Keratinocyte (primary cell): Measurements from ENCODE around the gene PRR36. TPM values are rescaled to one million over a fixed set of nuclear protein-coding genes. Genes with fewer than 3 reads are reported as not detected.

Experiments
- DNase-seq: peaks from one replicate; pipeline ENCODE4 v3.0.0-alpha.2; 2011; ENCODE audit warnings: low read depth, missing footprints, low spot score
- FAIRE-seq: peaks from 2 replicates; lab custom pipeline; 2011; peaks lifted over from hg19 to GRCh38; lab: Jason Lieb, UNC
- H2AFZ ChIP-seq: 2 replicates; pipeline ENCODE4 v1.6.0; 2012; ENCODE audit warnings: low read length, control low read depth, inconsistent platforms; ENCODE audit not compliant: control insufficient read depth
- H3K27ac ChIP-seq: 2 replicates; pipeline ENCODE4 v1.5.1; 2011; ENCODE audit warnings: low read length; ENCODE audit not compliant: control insufficient read depth, insufficient read depth
- H3K27me3 ChIP-seq: 3 replicates; pipeline ENCODE4 v1.6.0; 2011; ENCODE audit warnings: low read length; ENCODE audit not compliant: control insufficient read depth, insufficient read depth; ENCODE audit errors: extremely low read depth
- H3K36me3 ChIP-seq, 2 experiments: 2 replicates in 1 of 2; 3 replicates in 1 of 2; pipeline ENCODE4 v1.5.1; 2011; ENCODE audit warnings: low read length in 2 of 2, mild to moderate bottlenecking in 1 of 2; ENCODE audit not compliant: control insufficient read depth in 2 of 2, insufficient read depth in 2 of 2; ENCODE audit errors: extremely low read depth in 1 of 2
- H3K4me1 ChIP-seq: 3 replicates; pipeline ENCODE4 v1.5.1; 2011; ENCODE audit warnings: low read length; ENCODE audit not compliant: control insufficient read depth, insufficient read depth; ENCODE audit errors: extremely low read depth
- H3K4me2 ChIP-seq: 3 replicates; pipeline ENCODE4 v1.6.0; 2011; ENCODE audit warnings: low read depth, low read length; ENCODE audit not compliant: control insufficient read depth, insufficient read depth; ENCODE audit errors: extremely low read depth
- H3K4me3 ChIP-seq, 3 experiments: fragments of 200-600 bp in 1 of 3; sonication (generic) in 1 of 3; 2 replicates in 2 of 3; 3 replicates in 1 of 3; pipeline ENCODE4 v1.5.1; 2011 to 2016; ENCODE audit warnings: low read length in 3 of 3, mild to moderate bottlenecking in 3 of 3, control low read depth in 2 of 3, inconsistent platforms in 1 of 3, low read depth in 1 of 3, mixed read lengths in 1 of 3, mixed run types in 1 of 3, moderate library complexity in 1 of 3; ENCODE audit not compliant: control insufficient read depth in 2 of 3, insufficient read depth in 2 of 3; ENCODE audit errors: extremely low read depth in 1 of 3
- H3K79me2 ChIP-seq: 2 replicates; pipeline ENCODE4 v1.6.0; 2012; ENCODE audit warnings: low read length; ENCODE audit not compliant: control insufficient read depth, insufficient read depth
- H3K9ac ChIP-seq: 3 replicates; pipeline ENCODE4 v1.6.0; 2011; ENCODE audit warnings: low read length; ENCODE audit not compliant: control insufficient read depth, insufficient read depth; ENCODE audit errors: extremely low read depth
- H3K9me1 ChIP-seq: 3 replicates; pipeline ENCODE4 v1.6.0; 2011; ENCODE audit warnings: low read length; ENCODE audit not compliant: control insufficient read depth, insufficient read depth; ENCODE audit errors: extremely low read depth
- H3K9me3 ChIP-seq: 2 replicates; pipeline ENCODE4 v1.5.1; 2012; ENCODE audit warnings: low read depth, low read length; ENCODE audit not compliant: control insufficient read depth
- H4K20me1 ChIP-seq: 3 replicates; pipeline ENCODE4 v1.6.0; 2011; ENCODE audit warnings: low read length; ENCODE audit not compliant: control insufficient read depth, insufficient read depth; ENCODE audit errors: extremely low read depth
- EZH2 ChIP-seq: IDR thresholded peaks from one replicate; pipeline ENCODE4 v1.6.1; 2012; ENCODE audit warnings: inconsistent platforms, mild to moderate bottlenecking, low read length, moderate library complexity
- dilution Hi-C: fragments of 300-500 bp; cut with MboI; formaldehyde crosslinking; loops from one replicate; pipeline ENCODE4 v1.7.0; 2020; ENCODE audit warnings: low sequenced_read_pairs; ENCODE audit not compliant: extremely low pct_ligation_motif_present
- polyA plus RNA-seq, 5 experiments: library from polyadenylated mRNA; depleted of rRNA in 3 of 5; stranded (reverse) in 3 of 5; stranded (forward) in 1 of 5; unstranded in 1 of 5; fragments of >200 nt; gene quantifications; 1 replicate in 1 of 5; 2 replicates in 3 of 5; 3 replicates in 1 of 5; pipeline versions ENCODE4 v1.2.1 to v1.2.3, GENCODE V29; 2011 to 2012; ENCODE audit warnings: missing spikeins in 2 of 5, low read depth in 1 of 5, low replicate concordance in 1 of 5
- TF ChIP-seq, protein P1 (sequence below), 3 experiments: IDR thresholded peaks in 1 of 3; conservative IDR thresholded peaks in 1 of 3; optimal IDR thresholded peaks in 1 of 3; 2 replicates in 2 of 3; 3 replicates in 1 of 3; pipeline versions ENCODE3 to v1.5.1; 2011; ENCODE audit warnings: low read length in 3 of 3, mild to moderate bottlenecking in 3 of 3, moderate library complexity in 2 of 3, control low read depth in 1 of 3, inconsistent platforms in 1 of 3; ENCODE audit not compliant: insufficient read depth in 2 of 3; ENCODE audit errors: extremely low read depth in 1 of 3

PRR36 gene
- polyA plus RNA-seq, 1 donor (not counting 4 experiments of a cell fraction or from before 2014, with no cell fraction given): not detected

DNA sequence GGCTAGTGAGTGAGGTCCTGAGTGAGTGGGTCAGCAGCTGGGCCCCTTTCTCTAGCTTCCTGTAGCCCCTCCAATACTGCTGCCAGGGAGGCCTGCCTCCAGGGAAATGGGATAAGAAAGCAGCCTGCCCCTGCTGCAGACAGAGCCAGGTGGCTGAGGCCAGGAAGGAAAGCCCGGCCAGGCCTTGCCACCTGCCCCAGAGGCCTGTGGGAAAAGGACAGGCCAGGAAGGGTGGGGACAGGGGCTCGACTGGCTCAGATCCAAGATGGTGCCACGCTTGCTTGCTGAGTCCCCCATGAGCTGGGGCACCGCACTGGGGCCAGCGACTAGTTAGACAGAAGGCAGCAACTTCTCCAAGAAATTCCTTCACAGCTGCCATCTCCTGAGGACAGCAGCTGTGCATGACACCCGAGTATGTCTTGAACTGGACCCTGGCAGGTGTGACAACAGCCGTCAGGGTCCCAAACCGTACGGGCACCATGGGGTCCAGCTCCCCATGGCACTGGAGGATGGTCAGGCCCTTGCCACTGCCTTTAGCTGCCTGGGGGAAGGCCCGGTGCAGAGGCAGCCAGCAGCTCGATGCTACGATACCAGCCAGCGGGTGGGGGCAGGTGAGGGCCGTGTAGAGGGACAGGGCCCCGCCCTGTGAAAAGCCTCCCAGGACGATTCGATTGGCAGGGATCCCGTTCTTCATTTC lies 5.1 kb upstream of the PRR36 start:
- peaks cover 18% of the 10 kb centered on the region for H3K27me3 ChIP-seq
- H3K36me3 ChIP-seq: no peaks in the 10 kb centered on the region
- no peak overlapping the region for H3K4me3 ChIP-seq
- no peaks in the 10 kb centered on the region for H3K9me1 ChIP-seq
- TF ChIP-seq EZH2: no peak
- TF ChIP-seq, protein P1, sequence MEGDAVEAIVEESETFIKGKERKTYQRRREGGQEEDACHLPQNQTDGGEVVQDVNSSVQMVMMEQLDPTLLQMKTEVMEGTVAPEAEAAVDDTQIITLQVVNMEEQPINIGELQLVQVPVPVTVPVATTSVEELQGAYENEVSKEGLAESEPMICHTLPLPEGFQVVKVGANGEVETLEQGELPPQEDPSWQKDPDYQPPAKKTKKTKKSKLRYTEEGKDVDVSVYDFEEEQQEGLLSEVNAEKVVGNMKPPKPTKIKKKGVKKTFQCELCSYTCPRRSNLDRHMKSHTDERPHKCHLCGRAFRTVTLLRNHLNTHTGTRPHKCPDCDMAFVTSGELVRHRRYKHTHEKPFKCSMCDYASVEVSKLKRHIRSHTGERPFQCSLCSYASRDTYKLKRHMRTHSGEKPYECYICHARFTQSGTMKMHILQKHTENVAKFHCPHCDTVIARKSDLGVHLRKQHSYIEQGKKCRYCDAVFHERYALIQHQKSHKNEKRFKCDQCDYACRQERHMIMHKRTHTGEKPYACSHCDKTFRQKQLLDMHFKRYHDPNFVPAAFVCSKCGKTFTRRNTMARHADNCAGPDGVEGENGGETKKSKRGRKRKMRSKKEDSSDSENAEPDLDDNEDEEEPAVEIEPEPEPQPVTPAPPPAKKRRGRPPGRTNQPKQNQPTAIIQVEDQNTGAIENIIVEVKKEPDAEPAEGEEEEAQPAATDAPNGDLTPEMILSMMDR (optimal IDR thresholded peaks at IDR 0.05 in 1 of 3, IDR thresholded peaks at IDR 0.05 in 1 of 3, conservative IDR thresholded peaks at IDR 0.05 in 1 of 3; ENCODE audit: extremely low read depth in 1 of 3, insufficient read depth in 2 of 3, low read length in 3 of 3): no peak
- H3K9me3 ChIP-seq: no peaks in the 10 kb centered on the region
- no peak overlapping the region for H3K27ac ChIP-seq
- H3K9ac ChIP-seq: no peak overlapping the region
- no peak overlapping the region for H3K4me2 ChIP-seq
- no peak overlapping the region for H2AFZ ChIP-seq
- H4K20me1 ChIP-seq: no peaks in the 10 kb centered on the region
- H3K79me2 ChIP-seq: no peaks in the 10 kb centered on the region
- FAIRE-seq (no peak), DNase-seq (no peak)
- dilution Hi-C loops: no loop called here
- H3K4me1 ChIP-seq: no peaks in the 10 kb centered on the region

DNA sequence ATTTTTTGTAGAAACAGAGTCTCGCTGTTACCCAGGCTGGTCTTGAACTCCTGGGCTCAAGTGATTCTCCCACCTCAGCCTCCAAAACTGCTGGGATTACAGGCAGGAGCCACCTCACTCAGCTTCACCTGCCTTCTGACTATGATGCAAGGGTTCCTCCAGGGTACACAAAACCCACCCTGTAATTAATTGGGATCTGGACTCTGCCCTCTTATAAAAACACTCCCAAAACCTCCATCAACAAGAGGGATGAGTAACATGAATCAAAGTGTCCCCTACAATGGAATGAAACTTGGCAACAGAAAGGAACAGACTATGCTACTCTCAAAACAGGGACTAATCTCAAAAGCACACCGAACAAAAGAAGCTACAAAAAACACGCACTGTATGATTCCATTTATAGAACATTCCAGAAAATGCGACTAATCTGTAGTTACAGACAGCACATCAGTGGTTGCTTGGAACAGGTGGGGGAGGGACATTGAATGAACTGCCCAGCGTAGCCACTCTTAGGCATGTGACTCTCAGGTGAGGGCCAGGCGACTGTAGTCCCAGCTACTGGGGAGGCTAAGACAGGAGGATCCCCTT lies 3.2 kb upstream of the PRR36 start:
- Histone ChIP-seq H3K36me3 (no peaks in the 10 kb centered on the region), H4K20me1 (no peaks in the 10 kb centered on the region), H3K9me1 (no peaks in the 10 kb centered on the region), H3K4me1 (peaks cover 1% of the 10 kb centered on the region), H3K79me2 (no peaks in the 10 kb centered on the region), H3K9ac (no peak overlapping the region), H3K27ac (no peak overlapping the region), H2AFZ (no peak overlapping the region), H3K4me2 (no peak overlapping the region), H3K4me3 (no peak overlapping the region), H3K9me3 (no peaks in the 10 kb centered on the region), H3K27me3 (peaks cover 36% of the 10 kb centered on the region)
- DNase-seq (no peak), FAIRE-seq (no peak)
- dilution Hi-C loops: no loop called here
- TF ChIP-seq, protein P1 (optimal IDR thresholded peaks at IDR 0.05 in 1 of 3, IDR thresholded peaks at IDR 0.05 in 1 of 3, conservative IDR thresholded peaks at IDR 0.05 in 1 of 3; ENCODE audit: extremely low read depth in 1 of 3, insufficient read depth in 2 of 3, low read length in 3 of 3): no peak
- no peak for TF ChIP-seq EZH2
